ENCODE data around the gene MAP7D3. TPM values are rescaled to one million over a fixed set of nuclear protein-coding genes. Genes with fewer than 3 reads are reported as not detected.
A peak's percentile ranks its signal among the peaks of the same experiment; 100 is the strongest.
"Not testable (repeated sequence)": the region's sequence is repeated elsewhere in the genome, so short reads cannot be mapped to it uniquely, and the experiment has no call there.

The MAP7D3 gene
- total RNA-seq, 1 donor from 2014 or later: 11.4 TPM

GRCh38 chrX:136260776-136261175 is 9.6 kb upstream of the MAP7D3 start:
- intact Hi-C loops (cut with DNase I): loop anchor here (10.0 kb wide), 1 partner anchor 96 kb away; no protein-coding TSS in a partner anchor
- DNase-seq: no peak
- no peak for ATAC-seq (ENCODE audit: poor library complexity)

GRCh38 chrX:136259543-136259942 is 8.3 kb upstream of the MAP7D3 start:
- peak; percentile 45 for ATAC-seq (ENCODE audit: poor library complexity)
- intact Hi-C loops (cut with DNase I): loop anchor here (10.0 kb wide), 1 partner anchor 55 kb away; no protein-coding TSS in a partner anchor
- no peak for DNase-seq

- intact Hi-C loops (cut with DNase I): loop anchor here (10.0 kb wide), 1 partner anchor 54 kb away; no protein-coding TSS in a partner anchor
- ATAC-seq (ENCODE audit: poor library complexity) (no peak), DNase-seq (no peak)
Observed at GRCh38 chrX:136258951-136259350, 7.8 kb upstream of the MAP7D3 start.

- intact Hi-C loops (cut with DNase I): loop anchor here (10.0 kb wide), 1 partner anchor 51 kb away; no protein-coding TSS in a partner anchor
- no peak for ATAC-seq (ENCODE audit: poor library complexity)
- no peak for DNase-seq
Observed at GRCh38 chrX:136256026-136256425, 4.8 kb upstream of the MAP7D3 start.

- peak; percentile 38 for DNase-seq
Observed at GRCh38 chrX:136255541-136255940, 4.3 kb upstream of the MAP7D3 start.

GRCh38 chrX:136250191-136251040 is 784 bp downstream of the MAP7D3 start:
- DNase-seq: no peak
- intact Hi-C loops (cut with DNase I): loop anchor here (10.0 kb wide), 1 partner anchor 46 kb away; no protein-coding TSS in a partner anchor
- ATAC-seq (ENCODE audit: poor library complexity): peak; percentile 69

More at GRCh38 chrX:136255541-136255940, 4.3 kb upstream of the MAP7D3 start:
- intact Hi-C loops (cut with DNase I): loop anchor here (10.0 kb wide), 1 partner anchor 51 kb away; no protein-coding TSS in a partner anchor
- peak; percentile 50 for ATAC-seq (ENCODE audit: poor library complexity)

- DNase-seq: no peak
- ATAC-seq (ENCODE audit: poor library complexity): no peak
- intact Hi-C loops (cut with DNase I): no loop called here
Observed at GRCh38 chrX:136246201-136246600, 5.0 kb downstream of the MAP7D3 start.

- ATAC-seq (ENCODE audit: poor library complexity); intact Hi-C loops (cut with DNase I); DNase-seq: not testable (repeated sequence)
Observed at GRCh38 chrX:136237849-136238248, 13.4 kb downstream of the MAP7D3 start.

- DNase-seq (no peak), ATAC-seq (ENCODE audit: poor library complexity) (no peak)
- intact Hi-C loops (cut with DNase I): no loop called here
Observed at GRCh38 chrX:136237074-136237473, 14.1 kb downstream of the MAP7D3 start.

GRCh38 chrX:136228839-136229207 is 22.4 kb downstream of the MAP7D3 start:
- intact Hi-C loops (cut with DNase I): no loop called here
- DNase-seq (no peak), ATAC-seq (ENCODE audit: poor library complexity) (no peak)

GRCh38 chrX:136227948-136228838 is 23.0 kb downstream of the MAP7D3 start:
- no peak for DNase-seq
- ATAC-seq (ENCODE audit: poor library complexity): no peak
- intact Hi-C loops (cut with DNase I): no loop called here

GRCh38 chrX:136227074-136227473 is 24.1 kb downstream of the MAP7D3 start:
- DNase-seq (no peak), ATAC-seq (ENCODE audit: poor library complexity) (no peak)
- intact Hi-C loops (cut with DNase I): no loop called here

GRCh38 chrX:136221851-136222513 is 29.2 kb downstream of the MAP7D3 start:
- intact Hi-C loops (cut with DNase I): no loop called here
- DNase-seq (no peak), ATAC-seq (ENCODE audit: poor library complexity) (no peak)

- DNase-seq (no peak), ATAC-seq (ENCODE audit: poor library complexity) (no peak)
- intact Hi-C loops (cut with DNase I): no loop called here
Observed at GRCh38 chrX:136220951-136221350, 30.2 kb downstream of the MAP7D3 start.

- ATAC-seq (ENCODE audit: poor library complexity) (no peak), DNase-seq (no peak)
- intact Hi-C loops (cut with DNase I): no loop called here
Observed at GRCh38 chrX:136220540-136220939, 30.7 kb downstream of the MAP7D3 start.

- DNase-seq (no peak), ATAC-seq (ENCODE audit: poor library complexity) (no peak)
- intact Hi-C loops (cut with DNase I): no loop called here
Observed at GRCh38 chrX:136219893-136220292, 31.3 kb downstream of the MAP7D3 start.

GRCh38 chrX:136215559-136215958 is 35.6 kb downstream of the MAP7D3 start:
- DNase-seq (no peak), ATAC-seq (ENCODE audit: poor library complexity) (no peak)
- intact Hi-C loops (cut with DNase I): no loop called here

- DNase-seq: no peak
- ATAC-seq (ENCODE audit: poor library complexity): no peak
- intact Hi-C loops (cut with DNase I): no loop called here
Observed at GRCh38 chrX:136214551-136214950, 36.6 kb downstream of the MAP7D3 start.

Data from Right ventricle myocardium superior (tissue), 1 donor.